ENCODE results near the gene ADAMTSL3. TPM values are rescaled to one million over a fixed set of nuclear protein-coding genes. Genes with fewer than 3 reads are reported as not detected.

Gene ADAMTSL3
- total and polyA plus RNA-seq, 4 donors = 3.5 to 19.0 (median 8.0) TPM

- peak overlapping the region in 1 of 2 donors; percentile 95 for H3K27ac ChIP-seq (ENCODE audit: low read depth in 1 of 2, low read length in 2 of 2)
- H3K36me3 ChIP-seq (ENCODE audit: control insufficient read depth in 4 of 4, insufficient read depth in 3 of 4, low read depth in 1 of 4, low read length in 3 of 4) = peaks cover 0 to 7% (median 2%) of the 10 kb centered on the region in 4 donors
- H3K4me1 ChIP-seq (ENCODE audit: control insufficient read depth in 4 of 4, insufficient read depth in 4 of 4, low read length in 3 of 4) = peaks cover 6 to 33% (median 20%) of the 10 kb centered on the region in 4 donors
- no peak for DNase-seq (ENCODE audit: low spot score)
- no peak overlapping the region for H3K9ac ChIP-seq (ENCODE audit: low read depth in 1 of 2, low read length in 2 of 2)
- no peaks in the 10 kb centered on the region for H3K27me3 ChIP-seq (ENCODE audit: control insufficient read depth in 4 of 4, insufficient read depth in 4 of 4, low read length in 3 of 4)
- H3K9me3 ChIP-seq (ENCODE audit: control insufficient read depth in 4 of 4, low read length in 3 of 4) = no peaks in the 10 kb centered on the region
- no peak overlapping the region for H3K4me3 ChIP-seq (ENCODE audit: low read depth in 1 of 3, low read length in 3 of 3)
- TF ChIP-seq HNF4A (conservative IDR thresholded peaks at IDR 0.05) = no peak
- TF ChIP-seq JUND (IDR thresholded peaks at IDR 0.05) = no peak
- no peak for TF ChIP-seq ATF3 (IDR thresholded peaks at IDR 0.05)
- TF ChIP-seq FOXA2 (IDR thresholded peaks at IDR 0.05) = no peak
- TF ChIP-seq EGR1 (IDR thresholded peaks at IDR 0.05; ENCODE audit: low read depth in 2 of 2) = no peak
- no peak for TF ChIP-seq FOXA1 (IDR thresholded peaks at IDR 0.05)
- TF ChIP-seq REST (IDR thresholded peaks at IDR 0.05) = no peak
- no peak for TF ChIP-seq SP1 (IDR thresholded peaks at IDR 0.05)
- TF ChIP-seq NR2F2 (IDR thresholded peaks at IDR 0.05) = no peak
- no peak for TF ChIP-seq TAF1 (conservative IDR thresholded peaks at IDR 0.05)
- TF ChIP-seq YY1 (IDR thresholded peaks at IDR 0.05) = no peak
- TF ChIP-seq RAD21 (IDR thresholded peaks at IDR 0.05) = no peak
- no peak for TF ChIP-seq MAX (IDR thresholded peaks at IDR 0.05)
- TF ChIP-seq HNF4G (IDR thresholded peaks at IDR 0.05) = no peak
- no peak for TF ChIP-seq CTCF (IDR thresholded peaks at IDR 0.05; ENCODE audit: low read depth, low read length, missing input control)
- no peak for TF ChIP-seq ZBTB33 (IDR thresholded peaks at IDR 0.05)
- 92% methylated on average over 2 of the region's 2 CpGs for WGBS
Measured at GRCh38 chr15:83927704-83928391, 273.9 kb downstream of the ADAMTSL3 start.
